SK-N-SH treated with all-trans-retinoic acid at 6 μM for 48 hours (cell line): ENCODE data around the gene CDC14B.

Source experiments
- ATAC-seq: fragments of 200-7000 bp; cut with Tn5 transposase; 3 replicates; pipeline ENCODE4 v1.9.1; 2020; ENCODE audit warnings: mild to moderate bottlenecking, moderate library complexity
- ARNTL ChIP-seq: fragments of 450-650 bp; formaldehyde crosslinking; IDR thresholded peaks from 2 replicates; pipeline ENCODE4 v1.5.0; 2020; ENCODE audit warnings: low read depth, mild to moderate bottlenecking, moderate library complexity, borderline replicate concordance
- BACH2 ChIP-seq: fragments of 250-450 bp; sonication (Bioruptor Pico); IDR thresholded peaks from 2 replicates; pipeline ENCODE4 v1.9.0; 2021; ENCODE audit warnings: mild to moderate bottlenecking, borderline replicate concordance
- ESRRG ChIP-seq: fragments of 250-450 bp; sonication (Bioruptor Pico); IDR thresholded peaks from 2 replicates; pipeline ENCODE4 v1.6.1; 2021; ENCODE audit warnings: mild to moderate bottlenecking
- GLIS3 ChIP-seq: fragments of 250-450 bp; sonication (Bioruptor Pico); IDR thresholded peaks from 2 replicates; pipeline ENCODE4 v1.5.0; 2020; ENCODE audit warnings: mild to moderate bottlenecking, moderate library complexity
- ISL1 ChIP-seq: fragments of 250-450 bp; sonication (Bioruptor Pico); IDR thresholded peaks from 2 replicates; pipeline ENCODE4 v2.1.2; 2022; ENCODE audit warnings: mild to moderate bottlenecking, moderate library complexity
- OSR1 ChIP-seq: fragments of 250-450 bp; sonication (Bioruptor Pico); IDR thresholded peaks from 2 replicates; pipeline ENCODE4 v1.8.0; 2022; ENCODE audit warnings: moderate library complexity, mild to moderate bottlenecking, inconsistent platforms
- PPARA ChIP-seq: fragments of 250-450 bp; sonication (Bioruptor Pico); IDR thresholded peaks from 2 replicates; pipeline ENCODE4 v1.5.0; 2020; ENCODE audit warnings: mild to moderate bottlenecking, borderline replicate concordance
- SNAI2 ChIP-seq: fragments of 250-450 bp; sonication (Bioruptor Pico); IDR thresholded peaks from 2 replicates; pipeline ENCODE4 v1.5.0; 2020; ENCODE audit warnings: mild to moderate bottlenecking, moderate library complexity
- TCF4 ChIP-seq: fragments of 250-450 bp; sonication (Bioruptor Pico); IDR thresholded peaks from 2 replicates; pipeline ENCODE4 v1.8.0; 2021; ENCODE audit warnings: mild to moderate bottlenecking, moderate library complexity, borderline replicate concordance
- ZC3H10 ChIP-seq: fragments of 250-450 bp; sonication (Bioruptor Pico); IDR thresholded peaks from 2 replicates; pipeline ENCODE4 v1.5.1; 2021; ENCODE audit warnings: mild to moderate bottlenecking, moderate library complexity
- ZFP3 ChIP-seq: fragments of 250-450 bp; sonication (Bioruptor Pico); IDR thresholded peaks from 2 replicates; pipeline ENCODE4 v1.5.0; 2020; ENCODE audit warnings: mild to moderate bottlenecking, moderate library complexity
- ZFP30 ChIP-seq: fragments of 450-650 bp; formaldehyde crosslinking; IDR thresholded peaks from 2 replicates; pipeline ENCODE4 v1.5.0; 2022; ENCODE audit warnings: mild to moderate bottlenecking, moderate library complexity
- ZNF565 ChIP-seq: fragments of 450-650 bp; formaldehyde crosslinking; conservative IDR thresholded peaks from 2 replicates; pipeline ENCODE4 v1.5.0; 2020; ENCODE audit warnings: low read depth, mild to moderate bottlenecking, moderate library complexity
- ZNF8 ChIP-seq: fragments of 450-650 bp; formaldehyde crosslinking; IDR thresholded peaks from 2 replicates; pipeline ENCODE4 v1.5.0; 2020; ENCODE audit warnings: mild to moderate bottlenecking, moderate library complexity
- TF ChIP-seq, protein P1 (sequence below): fragments of 250-450 bp; sonication (Bioruptor Pico); IDR thresholded peaks from 2 replicates; pipeline ENCODE4 v1.8.0; 2021; ENCODE audit warnings: low read depth, mild to moderate bottlenecking, moderate library complexity, borderline replicate concordance
- TF ChIP-seq, protein P2 (sequence below): fragments of 250-450 bp; sonication (Bioruptor Pico); IDR thresholded peaks from 2 replicates; pipeline ENCODE4 v1.5.0; 2020; ENCODE audit warnings: mild to moderate bottlenecking, moderate library complexity
- TF ChIP-seq, protein P3 (sequence below): fragments of 250-450 bp; sonication (Bioruptor Pico); IDR thresholded peaks from 2 replicates; pipeline ENCODE4 v1.8.0; 2020; ENCODE audit warnings: mild to moderate bottlenecking, moderate library complexity, borderline replicate concordance
- TF ChIP-seq, protein P4 (sequence below): fragments of 250-450 bp; sonication (Bioruptor Pico); IDR thresholded peaks from 2 replicates; pipeline ENCODE4 v1.5.1; 2020; ENCODE audit warnings: low read depth, mild to moderate bottlenecking, moderate library complexity
- TF ChIP-seq, protein P5 (sequence below): fragments of 250-450 bp; sonication (Bioruptor Pico); IDR thresholded peaks from 2 replicates; pipeline ENCODE4 v1.5.1; 2021; ENCODE audit warnings: mild to moderate bottlenecking, moderate library complexity

The CDC14B gene

DNA sequence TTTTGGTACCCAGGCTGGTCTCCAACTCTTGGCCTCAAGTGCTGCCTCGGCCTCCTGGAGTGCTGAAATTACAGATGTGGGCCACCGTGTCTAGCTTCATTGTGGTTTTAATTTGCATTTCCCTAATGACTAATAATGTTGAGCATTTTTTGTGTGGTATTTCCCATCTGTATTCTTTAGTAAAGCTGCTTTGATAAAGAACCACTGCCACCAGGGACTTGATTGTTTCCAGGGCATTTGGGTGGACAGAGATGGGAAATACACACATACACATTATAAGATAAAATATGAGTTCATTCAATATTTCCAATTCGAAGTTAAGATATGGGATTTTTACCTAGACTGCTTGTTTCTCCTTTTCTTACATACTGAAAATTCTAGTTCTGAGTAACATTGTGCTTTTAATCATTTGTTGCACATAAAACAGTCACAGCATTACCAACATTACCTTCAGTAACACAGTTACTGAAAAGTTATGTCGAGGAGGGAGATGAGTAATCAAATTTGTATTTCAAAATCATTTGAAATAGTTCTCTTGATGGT lies 140.7 kb downstream of the CDC14B start:
- ATAC-seq, result 0 out of 3 replicates have a peak, but pooled peaks have one; percentile 26
- TF ChIP-seq ZNF8 (CRISPR knock-in tag) (no peak), GLIS3 (CRISPR knock-in tag) (no peak)

DNA sequence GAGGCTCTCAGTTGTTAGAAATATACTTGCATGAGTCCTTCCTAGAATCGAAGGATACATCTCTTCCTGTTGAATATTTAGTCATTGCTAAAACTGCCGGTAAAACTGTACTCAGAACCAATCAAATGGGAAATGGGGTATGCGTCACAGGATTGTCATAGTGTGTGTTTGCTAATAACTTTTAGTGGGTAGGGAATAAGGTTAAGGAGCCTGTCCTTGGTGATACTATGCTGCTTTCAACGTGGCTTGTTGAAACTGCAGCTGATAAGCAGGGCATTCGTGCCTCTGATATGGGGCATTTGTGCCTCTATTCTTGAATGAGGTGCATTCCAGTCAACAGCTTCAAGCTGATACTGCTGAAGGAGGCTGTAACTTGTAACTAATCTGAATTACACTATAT lies 143.1 kb downstream of the CDC14B start:
- ATAC-seq, result no peak
- TF ChIP-seq ZC3H10 (CRISPR knock-in tag) (no peak), ARNTL (CRISPR knock-in tag) (no peak), ZFP3 (no peak), ESRRG (CRISPR knock-in tag) (no peak), TCF4 (CRISPR knock-in tag) (no peak), ZNF8 (CRISPR knock-in tag) (no peak), ZFP30 (CRISPR knock-in tag) (no peak), ZNF565 (CRISPR knock-in tag) (no peak), SNAI2 (no peak), OSR1 (CRISPR knock-in tag) (no peak), GLIS3 (CRISPR knock-in tag) (no peak), BACH2 (CRISPR knock-in tag) (no peak), PPARA (CRISPR knock-in tag) (no peak), ISL1 (no peak)
- TF ChIP-seq, protein P1, sequence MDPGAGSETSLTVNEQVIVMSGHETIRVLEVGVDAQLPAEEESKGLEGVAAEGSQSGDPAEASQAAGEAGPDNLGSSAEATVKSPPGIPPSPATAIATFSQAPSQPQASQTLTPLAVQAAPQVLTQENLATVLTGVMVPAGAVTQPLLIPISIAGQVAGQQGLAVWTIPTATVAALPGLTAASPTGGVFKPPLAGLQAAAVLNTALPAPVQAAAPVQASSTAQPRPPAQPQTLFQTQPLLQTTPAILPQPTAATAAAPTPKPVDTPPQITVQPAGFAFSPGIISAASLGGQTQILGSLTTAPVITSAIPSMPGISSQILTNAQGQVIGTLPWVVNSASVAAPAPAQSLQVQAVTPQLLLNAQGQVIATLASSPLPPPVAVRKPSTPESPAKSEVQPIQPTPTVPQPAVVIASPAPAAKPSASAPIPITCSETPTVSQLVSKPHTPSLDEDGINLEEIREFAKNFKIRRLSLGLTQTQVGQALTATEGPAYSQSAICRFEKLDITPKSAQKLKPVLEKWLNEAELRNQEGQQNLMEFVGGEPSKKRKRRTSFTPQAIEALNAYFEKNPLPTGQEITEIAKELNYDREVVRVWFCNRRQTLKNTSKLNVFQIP, result no peak
- TF ChIP-seq, protein P2, sequence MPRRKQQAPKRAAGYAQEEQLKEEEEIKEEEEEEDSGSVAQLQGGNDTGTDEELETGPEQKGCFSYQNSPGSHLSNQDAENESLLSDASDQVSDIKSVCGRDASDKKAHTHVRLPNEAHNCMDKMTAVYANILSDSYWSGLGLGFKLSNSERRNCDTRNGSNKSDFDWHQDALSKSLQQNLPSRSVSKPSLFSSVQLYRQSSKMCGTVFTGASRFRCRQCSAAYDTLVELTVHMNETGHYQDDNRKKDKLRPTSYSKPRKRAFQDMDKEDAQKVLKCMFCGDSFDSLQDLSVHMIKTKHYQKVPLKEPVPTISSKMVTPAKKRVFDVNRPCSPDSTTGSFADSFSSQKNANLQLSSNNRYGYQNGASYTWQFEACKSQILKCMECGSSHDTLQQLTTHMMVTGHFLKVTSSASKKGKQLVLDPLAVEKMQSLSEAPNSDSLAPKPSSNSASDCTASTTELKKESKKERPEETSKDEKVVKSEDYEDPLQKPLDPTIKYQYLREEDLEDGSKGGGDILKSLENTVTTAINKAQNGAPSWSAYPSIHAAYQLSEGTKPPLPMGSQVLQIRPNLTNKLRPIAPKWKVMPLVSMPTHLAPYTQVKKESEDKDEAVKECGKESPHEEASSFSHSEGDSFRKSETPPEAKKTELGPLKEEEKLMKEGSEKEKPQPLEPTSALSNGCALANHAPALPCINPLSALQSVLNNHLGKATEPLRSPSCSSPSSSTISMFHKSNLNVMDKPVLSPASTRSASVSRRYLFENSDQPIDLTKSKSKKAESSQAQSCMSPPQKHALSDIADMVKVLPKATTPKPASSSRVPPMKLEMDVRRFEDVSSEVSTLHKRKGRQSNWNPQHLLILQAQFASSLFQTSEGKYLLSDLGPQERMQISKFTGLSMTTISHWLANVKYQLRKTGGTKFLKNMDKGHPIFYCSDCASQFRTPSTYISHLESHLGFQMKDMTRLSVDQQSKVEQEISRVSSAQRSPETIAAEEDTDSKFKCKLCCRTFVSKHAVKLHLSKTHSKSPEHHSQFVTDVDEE (CRISPR knock-in tag), result no peak
- TF ChIP-seq, protein P3, sequence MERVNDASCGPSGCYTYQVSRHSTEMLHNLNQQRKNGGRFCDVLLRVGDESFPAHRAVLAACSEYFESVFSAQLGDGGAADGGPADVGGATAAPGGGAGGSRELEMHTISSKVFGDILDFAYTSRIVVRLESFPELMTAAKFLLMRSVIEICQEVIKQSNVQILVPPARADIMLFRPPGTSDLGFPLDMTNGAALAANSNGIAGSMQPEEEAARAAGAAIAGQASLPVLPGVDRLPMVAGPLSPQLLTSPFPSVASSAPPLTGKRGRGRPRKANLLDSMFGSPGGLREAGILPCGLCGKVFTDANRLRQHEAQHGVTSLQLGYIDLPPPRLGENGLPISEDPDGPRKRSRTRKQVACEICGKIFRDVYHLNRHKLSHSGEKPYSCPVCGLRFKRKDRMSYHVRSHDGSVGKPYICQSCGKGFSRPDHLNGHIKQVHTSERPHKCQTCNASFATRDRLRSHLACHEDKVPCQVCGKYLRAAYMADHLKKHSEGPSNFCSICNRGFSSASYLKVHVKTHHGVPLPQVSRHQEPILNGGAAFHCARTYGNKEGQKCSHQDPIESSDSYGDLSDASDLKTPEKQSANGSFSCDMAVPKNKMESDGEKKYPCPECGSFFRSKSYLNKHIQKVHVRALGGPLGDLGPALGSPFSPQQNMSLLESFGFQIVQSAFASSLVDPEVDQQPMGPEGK, result no peak
- TF ChIP-seq, protein P4, sequence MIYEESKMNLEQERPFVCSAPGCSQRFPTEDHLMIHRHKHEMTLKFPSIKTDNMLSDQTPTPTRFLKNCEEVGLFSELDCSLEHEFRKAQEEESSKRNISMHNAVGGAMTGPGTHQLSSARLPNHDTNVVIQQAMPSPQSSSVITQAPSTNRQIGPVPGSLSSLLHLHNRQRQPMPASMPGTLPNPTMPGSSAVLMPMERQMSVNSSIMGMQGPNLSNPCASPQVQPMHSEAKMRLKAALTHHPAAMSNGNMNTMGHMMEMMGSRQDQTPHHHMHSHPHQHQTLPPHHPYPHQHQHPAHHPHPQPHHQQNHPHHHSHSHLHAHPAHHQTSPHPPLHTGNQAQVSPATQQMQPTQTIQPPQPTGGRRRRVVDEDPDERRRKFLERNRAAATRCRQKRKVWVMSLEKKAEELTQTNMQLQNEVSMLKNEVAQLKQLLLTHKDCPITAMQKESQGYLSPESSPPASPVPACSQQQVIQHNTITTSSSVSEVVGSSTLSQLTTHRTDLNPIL (CRISPR knock-in tag), result no peak
- TF ChIP-seq, protein P5, sequence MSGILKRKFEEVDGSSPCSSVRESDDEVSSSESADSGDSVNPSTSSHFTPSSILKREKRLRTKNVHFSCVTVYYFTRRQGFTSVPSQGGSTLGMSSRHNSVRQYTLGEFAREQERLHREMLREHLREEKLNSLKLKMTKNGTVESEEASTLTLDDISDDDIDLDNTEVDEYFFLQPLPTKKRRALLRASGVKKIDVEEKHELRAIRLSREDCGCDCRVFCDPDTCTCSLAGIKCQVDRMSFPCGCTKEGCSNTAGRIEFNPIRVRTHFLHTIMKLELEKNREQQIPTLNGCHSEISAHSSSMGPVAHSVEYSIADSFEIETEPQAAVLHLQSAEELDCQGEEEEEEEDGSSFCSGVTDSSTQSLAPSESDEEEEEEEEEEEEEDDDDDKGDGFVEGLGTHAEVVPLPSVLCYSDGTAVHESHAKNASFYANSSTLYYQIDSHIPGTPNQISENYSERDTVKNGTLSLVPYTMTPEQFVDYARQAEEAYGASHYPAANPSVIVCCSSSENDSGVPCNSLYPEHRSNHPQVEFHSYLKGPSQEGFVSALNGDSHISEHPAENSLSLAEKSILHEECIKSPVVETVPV (CRISPR knock-in tag), result no peak

DNA sequence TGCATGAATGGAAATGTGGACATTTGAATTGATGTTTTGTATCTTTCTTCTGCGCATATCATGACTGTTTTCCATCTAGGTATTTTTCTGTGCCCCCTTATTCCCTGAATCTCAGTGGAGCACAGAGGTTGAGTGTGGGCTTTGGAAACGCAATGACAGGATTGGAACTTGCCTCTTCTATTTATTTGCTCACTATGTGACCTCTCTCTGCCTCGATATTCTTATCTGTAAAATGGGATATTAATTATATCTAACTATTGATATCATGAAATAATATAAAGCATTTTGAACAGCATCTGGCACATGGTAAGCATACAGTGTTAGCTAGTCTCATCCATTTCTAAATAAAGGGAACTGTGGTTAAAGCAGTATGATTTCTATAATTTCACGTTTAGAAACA lies 143.6 kb downstream of the CDC14B start:
- no peak for ATAC-seq
- TF ChIP-seq ZNF565 (CRISPR knock-in tag) (no peak), BACH2 (CRISPR knock-in tag) (no peak), PPARA (CRISPR knock-in tag) (no peak)
- TF ChIP-seq, protein P3, result no peak
- TF ChIP-seq, protein P1, result no peak
